AG09309 (cell line): Measurements from ENCODE around the gene BSND.

Experiments
- DNase-seq: peaks from one replicate; pipeline ENCODE4 v3.0.0-alpha.2; 2010; ENCODE audit warnings: low read depth
- H3K4me3 ChIP-seq: 2 replicates; pipeline ENCODE4 v1.5.1; 2011; ENCODE audit warnings: mild to moderate bottlenecking, low read depth, low read length, moderate library complexity; ENCODE audit not compliant: control insufficient read depth
- CTCF ChIP-seq: IDR thresholded peaks from 2 replicates; pipeline ENCODE4 v1.5.1; 2011; ENCODE audit warnings: mild to moderate bottlenecking, low read depth, low read length, inconsistent platforms; ENCODE audit not compliant: insufficient read depth, control insufficient read depth; ENCODE audit errors: missing control alignments

Gene BSND

GRCh38 chr1:55052221-55053142 is 53.7 kb downstream of the BSND start:
- TF ChIP-seq CTCF = no peak
- H3K4me3 ChIP-seq = no peak overlapping the region
- DNase-seq = no peak

GRCh38 chr1:55053265-55053954 is 54.7 kb downstream of the BSND start:
- H3K4me3 ChIP-seq = no peak overlapping the region
- DNase-seq = no peak
- TF ChIP-seq CTCF = no peak

GRCh38 chr1:55054396-55054795 is 55.7 kb downstream of the BSND start:
- no peak overlapping the region for H3K4me3 ChIP-seq
- DNase-seq = no peak
- TF ChIP-seq CTCF = no peak

GRCh38 chr1:55055084-55055882 is 56.5 kb downstream of the BSND start:
- TF ChIP-seq CTCF = no peak

GRCh38 chr1:55055951-55056631 is 57.4 kb downstream of the BSND start:
- no peak overlapping the region for H3K4me3 ChIP-seq
- TF ChIP-seq CTCF = no peak
- DNase-seq = no peak

More at GRCh38 chr1:55055084-55055882, 56.5 kb downstream of the BSND start:
- H3K4me3 ChIP-seq = no peak overlapping the region
- no peak for DNase-seq

GRCh38 chr1:55056632-55056992 is 57.9 kb downstream of the BSND start:
- no peak for TF ChIP-seq CTCF
- no peak overlapping the region for H3K4me3 ChIP-seq
- DNase-seq = no peak
